HG02642 (cell line): ENCODE measurements around the gene USF1.
"Not testable (repeated sequence)": the region's sequence is repeated elsewhere in the genome, so short reads cannot be mapped to it uniquely, and the experiment has no call there.

Experiments
- ATAC-seq: cut with Tn5 transposase; IDR thresholded peaks from one replicate; pipeline ENCODE4 v1.9.1; 2021; ENCODE audit warnings: mild to moderate bottlenecking; ENCODE audit not compliant: unreplicated experiment, poor library complexity

USF1 gene

DNA sequence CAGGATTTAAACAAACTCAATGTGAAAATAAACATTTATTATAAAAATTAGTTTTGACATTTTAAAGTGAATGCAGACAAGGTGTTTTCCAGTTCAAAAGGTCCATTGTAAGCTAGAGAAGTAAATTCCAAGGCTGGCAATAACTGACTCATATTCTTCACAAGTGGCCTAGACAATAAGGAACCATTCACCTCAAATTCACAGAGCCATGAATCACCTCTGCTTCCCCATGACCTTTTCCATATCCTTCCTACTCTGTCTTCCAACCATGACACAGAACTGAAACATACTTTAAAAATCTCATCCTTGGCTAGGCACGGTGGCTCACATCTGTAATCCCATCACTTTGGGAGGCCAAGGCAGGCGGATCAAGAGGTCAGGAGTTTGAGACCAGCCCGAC, 49.6 kb downstream of the USF1 start:
- no peak for ATAC-seq

DNA sequence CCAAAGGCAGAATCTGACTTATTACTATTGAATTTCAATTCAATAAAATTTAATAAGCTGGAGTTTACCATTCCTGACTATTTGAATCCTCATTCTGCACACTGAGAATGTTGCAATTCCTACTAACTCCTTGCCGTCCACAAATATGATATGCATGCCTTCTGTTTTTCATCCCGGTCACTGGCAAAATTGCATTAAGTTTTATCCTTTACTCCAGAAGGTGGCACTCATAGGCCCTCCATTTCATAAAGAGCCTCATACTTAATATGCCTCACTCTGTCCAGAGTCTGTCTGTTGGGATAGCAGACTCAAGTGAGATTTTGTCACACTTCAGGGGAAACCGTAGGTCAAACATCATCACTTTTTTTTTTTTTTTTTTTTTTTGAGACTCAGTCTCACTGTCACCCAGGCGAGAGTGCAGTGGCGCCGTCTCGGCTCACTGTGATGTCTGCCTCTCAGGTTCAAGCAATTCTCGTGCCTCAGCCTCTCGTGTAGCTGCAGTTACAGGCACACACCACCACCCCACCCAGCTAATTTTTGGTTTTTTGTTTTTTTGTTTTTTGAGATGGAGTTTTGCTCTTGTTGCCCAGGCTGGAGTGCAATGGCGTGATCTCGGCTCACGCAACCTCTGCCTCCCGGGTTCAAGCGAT, 52.1 kb downstream of the USF1 start:
- no peak for ATAC-seq

DNA sequence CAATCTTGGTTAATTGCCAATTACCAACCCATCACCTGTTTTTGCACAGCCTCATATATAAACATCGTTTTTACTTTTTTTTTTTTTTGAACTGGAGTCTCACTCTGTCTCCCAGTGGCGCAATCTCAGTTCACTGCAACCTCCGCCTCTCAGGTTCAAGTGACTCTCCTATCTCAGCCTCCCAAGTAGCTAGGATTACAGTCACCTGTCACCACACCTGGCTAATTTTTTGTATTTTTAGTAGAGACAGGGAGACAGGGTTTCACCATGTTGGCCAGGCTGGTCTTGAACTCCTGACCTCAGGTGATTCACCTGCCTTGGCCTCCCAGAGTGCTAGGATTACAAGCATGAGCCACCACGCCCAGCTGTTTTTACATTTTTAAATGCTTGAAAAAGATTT, 53.7 kb downstream of the USF1 start:
- ATAC-seq: not testable (repeated sequence)
